ENCODE results near the gene TMEM8B. TPM values are rescaled to one million over a fixed set of nuclear protein-coding genes. Genes with fewer than 3 reads are reported as not detected.
"Not testable (repeated sequence)": the region's sequence is repeated elsewhere in the genome, so short reads cannot be mapped to it uniquely, and the experiment has no call there.

Gene TMEM8B
- total and polyA plus RNA-seq, 9 of the 15 experiments (the other 6 are each of a cell fraction or from before 2014, with no cell fraction given), result 0.01 to 2.2 (median 1.1) TPM

- TF ChIP-seq, protein P1, sequence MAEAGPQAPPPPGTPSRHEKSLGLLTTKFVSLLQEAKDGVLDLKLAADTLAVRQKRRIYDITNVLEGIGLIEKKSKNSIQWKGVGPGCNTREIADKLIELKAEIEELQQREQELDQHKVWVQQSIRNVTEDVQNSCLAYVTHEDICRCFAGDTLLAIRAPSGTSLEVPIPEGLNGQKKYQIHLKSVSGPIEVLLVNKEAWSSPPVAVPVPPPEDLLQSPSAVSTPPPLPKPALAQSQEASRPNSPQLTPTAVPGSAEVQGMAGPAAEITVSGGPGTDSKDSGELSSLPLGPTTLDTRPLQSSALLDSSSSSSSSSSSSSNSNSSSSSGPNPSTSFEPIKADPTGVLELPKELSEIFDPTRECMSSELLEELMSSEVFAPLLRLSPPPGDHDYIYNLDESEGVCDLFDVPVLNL (CRISPR knock-in tag; IDR thresholded peaks at IDR 0.05; ENCODE audit: low read depth), result no peak
- TF ChIP-seq ID3 (CRISPR knock-in tag; IDR thresholded peaks at IDR 0.05) (no peak), ID3 (tag; IDR thresholded peaks at IDR 0.05) (no peak), TCFL5 (CRISPR knock-in tag; conservative IDR thresholded peaks at IDR 0.05) (no peak), ZNF436 (CRISPR knock-in tag; IDR thresholded peaks at IDR 0.05) (no peak), MAFF (IDR thresholded peaks at IDR 0.05; ENCODE audit: low read length) (no peak)
- TF ChIP-seq, protein P2, sequence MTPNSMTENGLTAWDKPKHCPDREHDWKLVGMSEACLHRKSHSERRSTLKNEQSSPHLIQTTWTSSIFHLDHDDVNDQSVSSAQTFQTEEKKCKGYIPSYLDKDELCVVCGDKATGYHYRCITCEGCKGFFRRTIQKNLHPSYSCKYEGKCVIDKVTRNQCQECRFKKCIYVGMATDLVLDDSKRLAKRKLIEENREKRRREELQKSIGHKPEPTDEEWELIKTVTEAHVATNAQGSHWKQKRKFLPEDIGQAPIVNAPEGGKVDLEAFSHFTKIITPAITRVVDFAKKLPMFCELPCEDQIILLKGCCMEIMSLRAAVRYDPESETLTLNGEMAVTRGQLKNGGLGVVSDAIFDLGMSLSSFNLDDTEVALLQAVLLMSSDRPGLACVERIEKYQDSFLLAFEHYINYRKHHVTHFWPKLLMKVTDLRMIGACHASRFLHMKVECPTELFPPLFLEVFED (CRISPR knock-in tag; conservative IDR thresholded peaks at IDR 0.05), result no peak
Observed at GRCh38 chr9:35911690-35912089, 82.7 kb downstream of the TMEM8B start (continued).

- POLR2A ChIA-PET, result interaction anchor here (3.3 kb wide), 1 partner anchor 12 kb away, joined by 20 read pairs; no protein-coding TSS in a partner anchor
- no peaks in the 10 kb centered on the region for H4K20me1 ChIP-seq (replicated peaks; ENCODE audit: control insufficient read depth, insufficient read depth, low read length)
- H3K4me1 ChIP-seq (replicated peaks in 1 of 2; ENCODE audit: control insufficient read depth in 2 of 2, insufficient read depth in 2 of 2, low read length in 2 of 2), result peaks cover 41 to 48% of the 10 kb centered on the region in 2 experiments; a peak in 4 of 5 replicates
- CTCF ChIA-PET (ENCODE audit: low intra/inter-chr PET ratio), result interaction anchor here (0.6 kb wide), 1 partner anchor 346 kb away, joined by 3 read pairs; no protein-coding TSS in a partner anchor
- WGBS (ENCODE audit: insufficient coverage, low coverage, missing lambda C conversion rate), result 62% methylated on average over 3 of the region's 10 CpGs
- H3K36me3 ChIP-seq (ENCODE audit: control insufficient read depth, insufficient read depth, low read length), result no peaks in the 10 kb centered on the region
- H3K4me3 ChIP-seq, result no peak overlapping the region
- no peak overlapping the region; the same call in 2 of the 3 replicates for H3K27ac ChIP-seq (ENCODE audit: extremely low read depth, low read depth, low read length)
- FAIRE-seq (no peak), DNase-seq (ENCODE audit: extremely low read depth in 1 of 4, low spot score in 3 of 4) (no peak), ATAC-seq (no peak)
- H3K4me2 ChIP-seq (ENCODE audit: insufficient read depth, low read length), result no peak overlapping the region
- no peaks in the 10 kb centered on the region for H3K79me2 ChIP-seq (ENCODE audit: control insufficient read depth, insufficient read depth, low read length)
- no peaks in the 10 kb centered on the region for H3K9me1 ChIP-seq (ENCODE audit: control insufficient read depth, insufficient read depth, low read length)
- intact Hi-C loops (cut with micrococcal nuclease), result no loop called here
- H2AFZ ChIP-seq (ENCODE audit: low read depth, low read length), result no peak overlapping the region
- H3K9me3 ChIP-seq (replicated peaks; ENCODE audit: control insufficient read depth, insufficient read depth, low read depth, low read length), result no peaks in the 10 kb centered on the region
- in situ Hi-C loops (cut with MboI), result no loop called here
- H3K9ac ChIP-seq (ENCODE audit: insufficient read depth in 1 of 2, low read depth in 2 of 2, low read length in 2 of 2), result peak overlapping the region in 1 of 2 experiments; percentile 55; a peak in 2 of 4 replicates
- H3K27me3 ChIP-seq (ENCODE audit: control insufficient read depth in 2 of 2, insufficient read depth in 2 of 2, low read length in 2 of 2), result no peaks in the 10 kb centered on the region
- peak; percentile 34; the same call in 1 of the 2 replicates for TF ChIP-seq ZNF24 (IDR thresholded peaks at IDR 0.05)
- TF ChIP-seq SIRT6 (IDR thresholded peaks at IDR 0.05; ENCODE audit: low read depth, low read length), result no peak
- no TSS peak for BruUV-seq (replicated peaks)
Observed at GRCh38 chr9:35912791-35913400, 83.9 kb downstream of the TMEM8B start.

- CTCF ChIA-PET (ENCODE audit: low intra/inter-chr PET ratio); H3K4me3 ChIP-seq; DNase-seq (ENCODE audit: extremely low read depth in 1 of 4, low spot score in 3 of 4); in situ Hi-C loops (cut with MboI); H3K27ac ChIP-seq (ENCODE audit: extremely low read depth, low read depth, low read length); H3K9me1 ChIP-seq (ENCODE audit: control insufficient read depth, insufficient read depth, low read length); H3K36me3 ChIP-seq (ENCODE audit: control insufficient read depth, insufficient read depth, low read length); H3K4me2 ChIP-seq (ENCODE audit: insufficient read depth, low read length); FAIRE-seq; H2AFZ ChIP-seq (ENCODE audit: low read depth, low read length); H3K27me3 ChIP-seq (ENCODE audit: control insufficient read depth in 2 of 2, insufficient read depth in 2 of 2, low read length in 2 of 2); ATAC-seq; H3K9me3 ChIP-seq (replicated peaks; ENCODE audit: control insufficient read depth, insufficient read depth, low read depth, low read length); H3K79me2 ChIP-seq (ENCODE audit: control insufficient read depth, insufficient read depth, low read length); BruUV-seq (replicated peaks); H3K9ac ChIP-seq (ENCODE audit: insufficient read depth in 1 of 2, low read depth in 2 of 2, low read length in 2 of 2); H4K20me1 ChIP-seq (replicated peaks; ENCODE audit: control insufficient read depth, insufficient read depth, low read length); intact Hi-C loops (cut with micrococcal nuclease): not testable (repeated sequence)
- H3K4me1 ChIP-seq (replicated peaks in 1 of 2; ENCODE audit: control insufficient read depth in 2 of 2, insufficient read depth in 2 of 2, low read length in 2 of 2), result peaks cover 44 to 53% of the 10 kb centered on the region in 2 experiments; a peak in 4 of 5 replicates
- POLR2A ChIA-PET, result interaction anchor here (3.3 kb wide), 1 partner anchor 11 kb away, joined by 20 read pairs; no protein-coding TSS in a partner anchor
Observed at GRCh38 chr9:35913429-35913828, 84.4 kb downstream of the TMEM8B start.
